Superior temporal gyrus (tissue), 1 donor: ENCODE measurements around the gene FAM107B.

Source experiments
- DNase-seq: peaks from one replicate; pipeline ENCODE4 v3.0.0-alpha.2; 2016; ENCODE audit errors: extremely low spot score

Gene FAM107B

DNA sequence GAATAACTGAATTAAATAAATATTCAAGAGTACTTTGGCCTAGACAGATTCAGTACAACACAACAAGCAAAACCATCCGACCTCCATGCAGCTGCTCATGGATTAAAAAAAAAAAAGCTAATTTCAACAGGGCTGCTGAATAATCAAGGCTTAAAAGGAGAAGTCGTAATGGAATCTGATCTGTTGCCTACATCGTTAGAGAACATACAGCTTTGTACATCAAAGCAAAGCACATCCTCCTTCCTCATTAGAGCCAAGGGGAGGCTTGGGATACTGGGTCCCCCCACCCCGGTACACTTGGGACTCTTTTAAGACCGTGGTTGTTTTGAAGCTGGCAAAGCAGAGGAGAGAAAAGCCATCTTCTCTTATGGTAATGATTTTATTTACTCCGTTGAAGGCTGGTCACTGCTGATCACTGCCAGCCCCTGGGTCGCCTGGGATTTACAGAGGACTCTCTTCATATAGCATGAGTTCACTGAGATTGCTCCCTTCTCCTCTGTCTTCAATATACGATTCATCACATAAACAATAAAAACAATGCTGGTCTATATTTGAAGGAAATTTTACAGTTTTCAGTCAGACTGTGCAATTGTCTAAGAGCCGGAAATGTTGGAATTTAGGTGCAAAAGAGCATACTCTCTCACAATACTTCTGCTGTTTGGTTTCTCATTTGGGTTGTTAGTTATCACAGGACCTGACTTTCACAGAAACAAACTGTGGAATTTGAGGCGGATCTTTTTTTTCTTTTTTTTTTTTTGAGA is 148.8 kb downstream of the FAM107B start:
- no peak for DNase-seq

DNA sequence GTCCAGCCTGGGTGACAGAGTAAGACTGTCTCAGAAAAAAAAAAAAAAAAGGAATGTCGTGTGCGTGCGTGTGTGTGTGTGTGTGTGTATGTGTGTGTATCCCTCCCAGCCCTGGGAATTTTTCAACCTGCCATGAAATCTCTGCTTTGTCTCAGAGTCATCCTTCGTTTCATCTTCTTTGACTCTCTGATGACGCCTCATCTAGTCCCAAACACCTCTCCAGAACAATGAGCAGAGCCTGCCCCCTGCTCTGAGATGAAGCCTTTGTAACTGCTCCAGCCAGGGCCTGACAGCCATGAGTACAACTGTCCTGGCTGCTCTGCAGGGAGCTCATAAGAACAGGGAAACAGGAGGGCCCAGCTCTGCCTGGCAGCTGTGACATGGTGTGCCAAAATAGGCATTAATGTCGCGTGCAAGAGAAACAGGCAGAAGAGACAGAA is 149.5 kb downstream of the FAM107B start:
- peak; percentile 62 for DNase-seq

DNA sequence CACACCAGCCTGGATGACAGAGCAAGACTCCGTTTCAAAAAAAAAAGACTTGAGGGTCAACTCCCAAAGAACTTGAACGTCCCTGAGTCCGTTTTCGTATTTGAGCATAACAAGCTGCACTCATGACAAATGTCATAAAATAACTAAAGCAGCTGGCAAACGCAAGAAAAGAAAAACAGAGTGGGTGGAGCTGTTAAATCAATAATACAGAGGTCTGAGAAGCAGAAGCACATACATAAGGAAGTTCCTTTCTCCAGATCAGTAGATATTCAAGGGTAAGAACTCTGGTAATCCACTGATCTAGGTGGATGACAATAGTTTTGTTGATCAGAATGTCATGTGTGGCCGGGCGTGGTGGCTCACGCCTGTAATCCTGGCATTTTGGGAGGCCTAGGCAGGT is 150.1 kb downstream of the FAM107B start:
- DNase-seq = no peak

DNA sequence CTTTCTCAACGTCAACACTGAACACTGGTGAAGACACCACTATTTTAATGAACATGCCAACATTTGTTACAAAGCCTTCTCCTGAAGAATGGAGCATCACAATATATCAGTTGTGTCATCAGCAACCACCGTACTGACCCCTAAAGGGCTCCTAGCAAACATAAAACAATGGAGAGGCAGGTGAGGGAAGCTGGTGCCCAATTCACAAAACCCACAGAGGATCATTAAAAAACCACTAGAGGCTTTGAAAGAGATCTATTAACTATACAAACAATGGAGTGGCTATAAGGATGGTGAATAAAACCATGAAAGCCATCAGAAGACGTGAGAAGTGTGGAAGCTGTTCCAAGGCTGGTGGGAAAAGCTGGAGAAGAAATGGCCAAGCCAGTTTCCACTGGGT is 150.8 kb downstream of the FAM107B start:
- DNase-seq = no peak

DNA sequence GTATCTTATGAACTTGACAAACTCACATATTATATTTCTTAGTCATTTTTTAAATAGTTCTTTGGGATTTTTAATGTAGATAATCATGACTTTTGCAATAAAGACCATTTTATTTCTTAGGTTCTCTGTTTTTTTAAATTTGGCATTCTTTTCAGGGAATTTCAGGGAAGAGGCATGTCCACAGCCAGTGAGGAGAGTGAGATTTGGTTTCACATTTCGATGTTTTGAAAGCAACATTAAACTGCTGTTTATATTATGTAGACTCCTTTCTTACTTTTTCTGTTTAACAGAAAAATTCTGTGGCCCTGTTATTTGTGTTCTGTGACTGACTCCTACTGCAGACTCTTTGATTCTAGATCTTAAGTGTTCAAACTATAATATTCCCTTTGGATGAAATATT is 153.7 kb downstream of the FAM107B start:
- no peak for DNase-seq

DNA sequence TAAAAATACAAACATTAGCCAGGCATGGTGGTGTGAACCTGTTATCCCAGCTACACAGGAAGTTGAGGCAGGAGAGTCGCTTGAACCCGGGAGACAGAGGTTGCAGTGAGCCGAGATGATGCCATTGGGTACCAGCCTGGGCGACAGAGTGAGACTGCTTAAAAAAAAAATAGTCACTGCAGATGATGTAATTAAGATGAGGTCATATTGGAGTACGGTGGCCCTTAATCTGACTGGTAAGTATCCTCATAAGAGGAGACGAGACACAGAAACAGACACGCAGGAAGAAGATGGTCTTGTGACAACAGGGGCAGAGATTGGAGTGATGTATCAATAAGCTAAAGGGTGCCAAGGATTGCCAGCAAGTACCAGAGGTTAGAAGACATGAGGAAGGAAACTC is 156.0 kb downstream of the FAM107B start:
- DNase-seq = no peak

DNA sequence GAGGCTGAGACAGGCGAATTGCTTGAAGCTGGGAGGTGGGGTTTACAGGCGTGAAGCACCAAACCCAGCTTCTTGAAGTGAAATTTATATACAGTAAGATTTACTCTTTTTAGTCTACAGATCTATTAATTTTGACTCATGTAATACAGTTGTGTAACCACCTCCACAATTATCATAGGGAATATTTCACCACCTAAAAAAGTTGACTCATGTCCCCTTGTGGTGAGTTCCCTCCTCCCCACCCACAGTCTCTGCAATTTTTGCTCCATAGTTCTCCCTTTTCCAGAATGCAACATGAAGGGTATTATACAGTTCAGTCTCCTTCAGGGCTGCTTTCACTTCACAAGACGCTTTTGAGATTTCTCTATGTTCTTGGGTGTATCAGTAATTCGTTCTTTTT is 156.8 kb downstream of the FAM107B start:
- DNase-seq = no peak

DNA sequence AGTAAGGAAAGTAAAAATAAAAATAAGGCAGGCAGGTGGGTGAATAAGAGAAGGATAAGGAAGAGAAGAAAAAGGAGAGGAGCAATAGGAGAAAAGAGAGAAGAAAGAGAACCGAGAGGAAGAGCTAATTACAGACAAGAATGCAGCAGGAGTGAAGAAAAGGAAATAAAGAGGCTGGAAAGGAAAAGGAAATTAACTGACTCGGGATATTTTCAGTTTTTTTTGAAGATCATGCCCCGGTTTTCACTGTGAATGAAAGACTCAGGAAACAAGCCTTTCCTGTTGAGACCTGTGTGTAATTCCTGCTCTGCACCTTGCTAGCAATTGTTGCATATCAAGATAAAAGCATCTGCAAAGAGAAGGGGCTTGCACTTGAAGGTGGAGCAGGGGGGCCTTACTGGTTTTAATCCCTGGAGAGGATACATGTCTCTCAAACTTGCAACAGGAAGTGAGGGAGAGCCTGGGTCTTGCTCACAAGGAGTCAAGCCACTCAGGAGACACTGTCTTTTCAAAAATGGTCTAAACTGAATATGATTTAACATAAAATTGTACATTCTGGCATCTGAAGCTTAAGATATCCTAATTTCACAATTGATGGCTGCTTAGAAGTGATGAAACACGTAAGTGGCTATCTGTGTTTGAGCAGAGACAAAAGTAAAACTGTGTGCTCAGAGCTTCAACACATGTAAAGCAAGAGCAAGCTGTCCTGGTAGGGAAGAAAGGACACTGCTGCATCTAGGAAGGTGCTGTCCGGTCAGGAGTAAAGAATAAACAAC is 157.6 kb downstream of the FAM107B start:
- no peak for DNase-seq

DNA sequence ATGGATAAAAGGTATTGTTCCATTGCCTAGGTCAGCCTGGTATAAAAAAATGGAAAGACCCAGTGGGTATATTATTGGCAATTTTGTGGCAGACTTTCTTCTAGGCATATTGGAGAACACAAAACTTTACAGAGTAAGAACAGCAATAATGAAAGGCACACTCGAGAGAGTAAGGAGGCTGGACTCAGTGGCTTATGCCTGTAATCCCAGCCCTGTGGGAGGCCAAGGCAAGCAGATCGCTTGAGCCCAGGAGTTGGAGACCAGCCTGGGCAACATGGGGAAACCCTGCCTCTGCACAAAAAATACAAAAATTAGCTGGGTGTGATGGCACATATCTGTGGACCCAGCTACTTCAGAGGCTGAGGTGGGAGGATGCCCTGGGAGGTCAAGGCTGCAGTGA is 158.2 kb downstream of the FAM107B start:
- no peak for DNase-seq

DNA sequence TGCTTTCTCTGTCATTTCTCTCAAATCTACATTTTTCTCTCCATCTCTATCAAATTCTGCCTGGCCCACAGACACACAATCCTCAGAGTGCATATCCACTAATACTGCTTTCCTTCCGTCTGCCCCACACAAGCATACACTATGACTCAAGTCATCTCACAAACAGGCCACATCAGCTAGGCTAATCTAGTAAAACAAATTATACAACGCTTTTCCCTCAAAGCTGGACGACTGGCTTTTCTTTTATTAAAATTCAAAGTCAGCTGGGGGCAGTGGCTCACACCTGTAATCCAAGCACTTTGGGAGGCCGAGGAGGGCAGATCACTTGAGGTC is 161.1 kb downstream of the FAM107B start:
- no peak for DNase-seq

DNA sequence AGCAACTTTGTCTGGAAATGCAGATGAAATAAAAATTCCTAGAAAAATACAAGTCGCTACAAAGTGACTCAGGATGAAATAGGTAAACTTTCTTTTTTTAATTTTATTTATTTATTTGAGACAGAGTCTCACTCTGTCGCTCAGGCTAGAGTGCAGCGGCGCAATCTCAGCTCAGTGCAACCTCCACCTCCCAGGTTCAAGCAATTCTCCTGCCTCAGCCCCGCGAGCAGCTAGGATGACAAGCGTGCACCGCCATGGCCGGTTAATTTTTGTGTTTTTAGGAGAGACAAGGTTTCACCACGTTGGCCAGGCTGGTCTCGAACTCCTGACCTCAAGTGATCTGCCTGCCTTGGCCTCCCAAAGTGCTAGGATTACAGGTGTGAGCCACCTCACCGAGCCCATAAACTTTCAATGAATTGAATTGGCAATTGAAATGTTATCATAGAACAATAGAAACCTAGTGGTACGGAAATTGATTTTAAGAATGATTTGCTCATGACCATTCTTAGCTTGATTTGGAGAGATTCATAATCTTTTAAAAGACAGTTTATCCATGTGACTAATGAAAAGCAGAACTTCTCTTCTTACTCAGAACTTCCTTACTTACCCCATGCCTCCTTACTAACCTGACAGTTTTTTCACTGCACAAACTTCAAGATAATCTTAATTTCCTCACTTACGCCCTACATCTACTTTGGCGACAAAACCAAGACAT is 161.7 kb downstream of the FAM107B start:
- DNase-seq = no peak

DNA sequence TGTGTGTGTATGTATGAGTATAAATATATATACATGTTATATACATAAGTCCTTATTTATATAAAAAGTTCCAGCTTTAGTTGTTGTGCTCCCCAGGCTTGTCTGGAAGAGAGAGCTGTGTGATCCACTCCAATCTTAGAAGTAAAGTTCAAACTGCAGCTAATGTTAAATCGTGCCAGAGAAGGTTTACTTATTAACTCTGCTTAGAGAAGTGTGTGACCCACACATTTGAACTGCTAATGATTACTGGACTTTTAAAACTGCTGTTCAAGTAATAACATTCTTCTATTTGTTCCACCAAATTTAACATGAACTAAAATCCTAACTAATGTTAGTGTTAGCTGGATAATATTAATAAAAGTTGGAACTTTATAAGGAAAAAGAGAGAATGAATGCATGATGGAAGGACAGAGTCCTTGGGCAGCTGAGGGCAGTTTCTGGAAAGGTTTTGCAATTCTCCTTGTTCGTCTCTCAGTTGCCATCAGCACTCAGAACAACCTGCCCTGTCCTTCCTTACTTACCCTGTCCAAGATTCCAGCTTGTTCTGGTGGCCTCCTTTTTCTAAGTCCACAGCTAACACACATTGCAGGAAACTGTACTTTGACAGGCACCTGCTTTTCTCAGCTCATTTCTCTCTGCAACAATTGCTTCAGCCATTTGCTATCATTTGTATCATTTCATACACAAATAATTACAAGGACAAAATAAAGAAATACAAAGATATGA is 162.6 kb downstream of the FAM107B start:
- DNase-seq = no peak

DNA sequence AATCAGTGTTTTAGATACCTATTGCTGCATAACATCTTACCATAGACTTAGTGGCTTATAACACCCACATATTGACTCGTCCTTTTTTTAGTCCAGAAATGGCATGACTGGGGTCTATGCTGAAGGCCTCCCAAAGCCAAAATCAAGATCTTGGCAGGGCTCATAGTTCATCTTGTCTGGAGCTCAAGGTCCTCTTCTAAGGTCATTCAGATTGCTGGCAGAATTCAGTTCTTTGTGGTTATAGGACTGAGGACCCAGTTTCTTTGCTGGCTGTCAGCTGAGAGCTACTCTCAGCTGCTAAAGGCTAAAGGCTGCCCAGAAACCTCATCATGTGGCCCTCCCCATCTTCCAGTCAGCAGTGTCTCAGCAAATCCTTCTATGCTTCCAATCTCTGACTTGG is 165.5 kb downstream of the FAM107B start:
- no peak for DNase-seq

DNA sequence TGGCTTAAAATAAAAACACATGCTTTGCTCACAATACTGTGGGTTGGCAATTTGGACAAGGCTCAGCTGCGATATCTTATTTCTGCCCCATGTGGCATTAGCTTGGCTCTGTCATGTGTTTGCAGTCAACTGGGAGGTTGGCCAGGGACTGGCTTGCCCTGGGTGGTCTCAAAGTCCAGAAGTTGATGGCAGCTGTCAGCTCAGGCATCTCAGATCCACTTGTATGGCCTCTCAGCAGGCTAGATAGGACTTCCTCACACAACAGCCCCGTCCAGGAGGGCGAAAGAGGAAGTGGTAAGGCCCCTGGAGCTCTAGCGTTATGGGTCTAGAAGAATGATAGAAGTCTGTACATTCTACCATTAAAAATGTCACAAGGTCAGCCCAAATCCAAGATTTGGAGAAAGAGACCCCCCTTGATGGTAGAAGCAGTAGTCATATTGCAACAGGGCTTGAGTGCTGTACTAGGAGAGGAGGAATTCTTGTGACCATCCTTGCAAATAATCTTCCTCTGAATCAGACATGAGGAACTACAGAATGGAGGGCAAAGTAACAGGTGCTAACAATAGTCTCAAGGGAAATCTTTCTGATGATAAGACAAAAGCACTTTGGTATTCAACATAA is 166.2 kb downstream of the FAM107B start:
- no peak for DNase-seq

DNA sequence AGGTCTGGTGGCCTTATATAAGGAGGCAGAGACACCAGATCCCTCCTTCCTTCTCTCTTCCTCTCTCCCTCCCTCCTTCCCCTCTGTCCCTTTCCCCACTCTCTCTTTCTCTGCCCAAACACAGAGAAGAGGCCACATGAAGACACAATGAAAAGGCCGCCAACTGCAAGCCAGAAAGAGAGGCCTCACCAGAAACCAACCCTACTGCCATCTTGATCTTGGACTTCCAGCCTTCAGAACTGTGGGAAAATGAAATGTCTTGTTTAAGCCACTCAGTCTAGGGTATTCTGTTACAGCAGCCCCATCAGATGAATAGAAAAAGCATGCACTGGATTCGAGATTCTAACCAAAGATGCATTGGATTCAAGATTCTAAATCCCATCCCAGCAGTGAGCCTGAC is 168.1 kb downstream of the FAM107B start:
- no peak for DNase-seq

DNA sequence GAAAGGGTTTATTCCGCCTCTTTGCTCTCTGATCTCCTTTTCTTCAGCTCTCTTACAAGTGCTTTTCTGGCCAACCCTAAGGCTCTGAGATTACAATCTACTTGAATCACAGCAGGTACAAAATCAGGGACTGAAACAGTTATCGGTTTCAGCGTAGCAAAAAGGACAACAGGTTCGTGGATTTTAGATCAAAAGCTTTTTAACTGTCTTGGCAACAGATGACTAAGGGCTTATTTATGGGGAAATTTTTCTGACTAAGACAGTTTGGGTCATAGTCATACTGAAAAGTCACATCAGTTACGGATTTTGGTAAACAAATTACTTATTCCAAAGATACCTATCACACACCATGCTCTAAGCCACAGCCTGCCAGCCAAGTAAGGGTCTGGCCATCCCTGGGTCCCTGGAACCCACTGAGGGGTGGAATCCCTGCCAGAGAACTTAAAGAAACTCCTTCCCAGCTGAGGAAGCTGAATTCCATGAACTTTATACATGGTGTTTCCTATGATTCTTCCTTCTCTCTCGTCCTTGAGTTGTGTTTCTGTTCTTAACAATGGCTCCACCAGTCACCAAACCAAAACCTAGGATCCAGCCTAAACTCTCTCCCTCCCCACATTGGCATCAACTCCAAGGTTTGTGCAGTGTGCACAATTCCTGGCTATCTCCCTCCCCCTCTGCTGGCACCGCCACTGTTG is 169.3 kb downstream of the FAM107B start:
- no peak for DNase-seq

DNA sequence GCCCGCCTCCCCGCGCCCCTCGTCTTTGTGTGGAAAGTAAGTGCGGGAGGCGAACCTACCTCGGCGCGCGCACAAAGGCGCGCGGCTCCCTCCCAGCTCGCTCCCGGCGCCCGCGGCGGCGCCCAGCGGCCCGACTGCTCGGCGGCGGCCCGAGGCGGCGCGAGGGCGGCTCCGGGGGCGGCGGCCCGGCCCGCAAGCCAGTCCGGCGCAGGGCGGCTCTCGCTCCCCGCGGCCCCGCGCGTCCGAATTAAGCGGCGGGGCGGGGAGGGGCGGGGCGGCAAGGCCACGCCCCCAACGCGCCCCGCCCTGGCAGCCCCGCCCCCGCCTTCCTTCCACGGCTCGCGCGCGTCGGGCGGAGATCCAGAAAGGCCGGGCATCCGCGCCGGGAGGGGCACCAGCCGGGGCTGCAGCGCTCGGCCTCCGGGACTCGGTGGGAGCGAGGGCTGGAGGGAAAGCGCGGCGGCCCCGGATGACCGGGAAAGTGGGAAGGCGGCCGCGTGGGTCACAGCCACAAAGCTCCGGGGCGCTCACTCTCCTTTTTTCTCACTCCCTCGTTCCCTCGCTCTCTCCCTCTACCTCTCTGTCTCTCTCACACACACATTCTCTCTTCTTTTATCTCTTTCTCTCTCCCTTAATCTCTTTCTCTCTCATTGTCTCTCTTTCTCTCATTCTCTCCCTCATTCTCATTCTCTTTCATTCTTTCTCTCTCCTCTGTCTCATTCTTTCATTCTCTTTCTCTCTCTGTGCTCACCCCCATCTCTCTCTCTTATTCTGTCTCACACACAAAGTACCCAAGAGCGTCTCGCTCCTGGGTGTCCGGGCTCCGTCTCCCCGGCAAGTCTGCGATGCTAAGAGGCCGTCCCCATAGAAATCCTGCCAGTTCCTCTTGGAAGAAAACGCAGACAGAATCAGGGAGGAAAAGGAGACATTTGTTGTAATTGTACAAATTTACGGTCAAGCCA is 170.2 kb downstream of the FAM107B start:
- peak; percentile 82 for DNase-seq

DNA sequence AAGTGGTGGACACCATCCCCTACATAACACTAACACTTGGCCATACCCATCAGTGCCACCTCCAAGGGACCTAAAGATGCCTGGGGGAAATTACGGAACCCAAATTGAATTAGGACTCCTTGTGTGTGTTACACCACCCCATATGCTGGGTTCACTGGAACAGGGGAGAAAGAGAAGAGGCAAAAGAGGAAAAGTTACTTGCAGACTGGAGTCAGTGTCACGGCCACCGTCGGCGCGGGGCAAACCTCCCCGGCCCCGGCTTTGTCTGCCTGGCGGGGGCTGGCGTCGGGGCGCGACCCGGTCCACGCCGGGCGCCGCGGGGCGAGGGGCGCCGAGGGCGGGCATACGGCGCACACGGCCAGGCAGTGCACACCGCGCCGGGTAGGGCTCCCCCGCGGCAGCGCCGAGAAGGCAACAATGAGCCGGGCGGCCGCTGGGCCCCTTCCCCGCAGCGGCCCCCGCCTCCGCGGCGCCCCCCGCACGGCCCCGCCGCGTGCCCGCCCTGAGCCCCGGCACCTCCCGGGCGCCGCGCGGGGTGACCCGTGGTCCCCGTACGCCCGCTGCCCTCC is 171.1 kb downstream of the FAM107B start:
- DNase-seq = no peak

DNA sequence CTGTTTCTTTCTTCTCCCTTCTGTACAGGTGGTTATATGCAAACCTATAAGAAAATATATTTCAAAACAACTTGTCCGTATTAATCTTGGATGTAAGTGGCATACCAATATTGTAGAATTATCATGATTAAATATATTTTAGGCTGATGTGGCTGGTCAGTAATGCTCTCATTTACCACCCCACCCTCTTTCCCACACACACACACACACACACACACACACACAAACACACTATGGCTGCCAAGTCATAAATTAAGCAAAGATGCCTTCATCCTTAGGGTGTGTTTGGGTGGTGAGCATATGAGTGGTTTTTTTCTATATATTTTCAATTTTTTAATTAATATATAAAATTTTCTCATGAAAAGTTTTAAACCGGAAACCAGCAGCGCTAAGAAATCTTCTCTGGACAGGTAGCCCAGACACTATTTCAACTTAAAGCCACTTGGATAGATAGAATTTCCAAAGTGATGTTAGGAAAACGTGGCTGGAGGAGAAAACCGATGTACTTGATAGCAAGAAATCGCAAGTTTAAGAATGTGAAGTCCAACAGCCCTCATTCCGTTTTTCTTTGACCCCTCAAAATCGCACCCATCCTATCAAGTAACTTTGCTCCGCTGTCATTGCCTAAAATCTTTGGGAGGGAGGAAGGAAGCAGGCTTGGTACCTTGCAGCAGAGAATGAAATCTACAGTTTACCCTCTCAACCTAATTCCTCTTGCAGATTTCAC is 171.7 kb downstream of the FAM107B start:
- DNase-seq = no peak
